ENCODE results near the gene PRKN. TPM values are rescaled to one million over a fixed set of nuclear protein-coding genes. Genes with fewer than 3 reads are reported as not detected.

Gene PRKN
- total RNA-seq, 2 donors from 2014 or later: 3.3 to 4.8 TPM

DNA sequence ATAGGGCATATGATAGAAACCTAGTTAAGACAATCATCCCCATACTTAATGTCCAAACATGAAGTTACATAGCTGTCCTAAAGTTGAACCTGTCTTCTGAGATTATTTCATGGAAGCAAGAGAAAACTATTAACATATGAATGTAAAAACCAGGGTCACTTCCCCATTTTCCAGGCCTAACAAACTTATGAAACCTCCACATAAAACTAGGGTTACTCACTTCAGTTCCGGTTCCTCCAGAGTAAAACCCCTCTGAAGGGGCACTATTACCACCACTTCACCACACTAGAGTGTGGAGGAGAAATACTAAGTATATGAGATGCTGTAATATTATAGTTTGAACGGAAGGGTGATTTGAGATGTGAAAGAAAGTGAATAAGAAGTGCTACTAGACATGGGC, 14.9 kb downstream of the PRKN start:
- peaks cover 6% of the 10 kb centered on the region for H3K9me3 Mint-ChIP-seq
- Histone ChIP-seq H3K27me3 (ENCODE audit: control insufficient read depth, insufficient read depth, low read length, poor library complexity, severe bottlenecking) (no peaks in the 10 kb centered on the region), H3K4me1 (ENCODE audit: control insufficient read depth, insufficient read depth, low read length) (no peaks in the 10 kb centered on the region), H3K9ac (ENCODE audit: extremely low read depth, low read length, poor library complexity, severe bottlenecking) (no peak overlapping the region), H3K9me3 (ENCODE audit: control insufficient read depth, low read length) (no peaks in the 10 kb centered on the region), H3K36me3 (ENCODE audit: control insufficient read depth, insufficient read depth, low read length) (no peaks in the 10 kb centered on the region), H3K27ac (ENCODE audit: low read depth, low read length) (no peak overlapping the region), H3K4me3 (ENCODE audit: low read length) (no peak overlapping the region)
- no peak overlapping the region for H3K4me3 Mint-ChIP-seq
- H3K27ac Mint-ChIP-seq: no peak overlapping the region
- no peak for DNase-seq
- no peaks in the 10 kb centered on the region for H3K27me3 Mint-ChIP-seq (ENCODE audit: insufficient read depth)
- no peaks in the 10 kb centered on the region for H3K36me3 Mint-ChIP-seq (ENCODE audit: low read depth)
- TF ChIP-seq, protein P1, sequence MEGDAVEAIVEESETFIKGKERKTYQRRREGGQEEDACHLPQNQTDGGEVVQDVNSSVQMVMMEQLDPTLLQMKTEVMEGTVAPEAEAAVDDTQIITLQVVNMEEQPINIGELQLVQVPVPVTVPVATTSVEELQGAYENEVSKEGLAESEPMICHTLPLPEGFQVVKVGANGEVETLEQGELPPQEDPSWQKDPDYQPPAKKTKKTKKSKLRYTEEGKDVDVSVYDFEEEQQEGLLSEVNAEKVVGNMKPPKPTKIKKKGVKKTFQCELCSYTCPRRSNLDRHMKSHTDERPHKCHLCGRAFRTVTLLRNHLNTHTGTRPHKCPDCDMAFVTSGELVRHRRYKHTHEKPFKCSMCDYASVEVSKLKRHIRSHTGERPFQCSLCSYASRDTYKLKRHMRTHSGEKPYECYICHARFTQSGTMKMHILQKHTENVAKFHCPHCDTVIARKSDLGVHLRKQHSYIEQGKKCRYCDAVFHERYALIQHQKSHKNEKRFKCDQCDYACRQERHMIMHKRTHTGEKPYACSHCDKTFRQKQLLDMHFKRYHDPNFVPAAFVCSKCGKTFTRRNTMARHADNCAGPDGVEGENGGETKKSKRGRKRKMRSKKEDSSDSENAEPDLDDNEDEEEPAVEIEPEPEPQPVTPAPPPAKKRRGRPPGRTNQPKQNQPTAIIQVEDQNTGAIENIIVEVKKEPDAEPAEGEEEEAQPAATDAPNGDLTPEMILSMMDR (conservative IDR thresholded peaks at IDR 0.05): no peak
- 86% methylated on average over 1 of the region's 2 CpGs; no CpG with 5 or more reads in 1 of the 2 experiments for WGBS, 2 experiments (ENCODE audit: insufficient coverage in 1 of 2, insufficient read length in 1 of 2)
- H3K4me1 Mint-ChIP-seq: peaks cover 9% of the 10 kb centered on the region

DNA sequence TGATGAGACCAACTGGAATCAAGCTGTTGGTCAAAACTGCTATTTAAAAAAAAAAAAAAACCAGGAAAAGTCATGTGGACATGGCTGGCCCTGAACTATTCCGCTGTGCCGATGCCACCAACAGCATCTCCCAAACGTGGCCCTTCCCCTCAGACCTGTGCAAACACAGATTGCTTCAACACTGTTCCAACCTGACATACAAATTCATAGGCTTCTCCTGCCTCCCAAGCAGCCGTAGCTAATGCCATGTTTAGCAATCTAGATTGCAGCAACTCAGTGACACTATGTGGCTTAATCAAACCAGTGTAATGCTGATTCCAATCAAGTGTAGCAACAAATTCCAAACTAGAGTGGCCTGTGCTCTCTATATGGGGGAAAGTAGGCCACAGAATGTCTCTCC, 16.2 kb downstream of the PRKN start:
- no peak overlapping the region for H3K9ac ChIP-seq (ENCODE audit: extremely low read depth, low read length, poor library complexity, severe bottlenecking)
- H3K36me3 ChIP-seq (ENCODE audit: control insufficient read depth, insufficient read depth, low read length): no peaks in the 10 kb centered on the region
- no peaks in the 10 kb centered on the region for H3K27me3 ChIP-seq (ENCODE audit: control insufficient read depth, insufficient read depth, low read length, poor library complexity, severe bottlenecking)
- no peak overlapping the region for H3K27ac ChIP-seq (ENCODE audit: low read depth, low read length)
- Mint-ChIP-seq H3K27me3 (ENCODE audit: insufficient read depth) (no peaks in the 10 kb centered on the region), H3K27ac (no peak overlapping the region), H3K9me3 (peaks cover 2% of the 10 kb centered on the region), H3K36me3 (ENCODE audit: low read depth) (no peaks in the 10 kb centered on the region), H3K4me3 (no peak overlapping the region), H3K4me1 (peaks cover 9% of the 10 kb centered on the region)
- H3K9me3 ChIP-seq (ENCODE audit: control insufficient read depth, low read length): no peaks in the 10 kb centered on the region
- no peak overlapping the region for H3K4me3 ChIP-seq (ENCODE audit: low read length)
- no peaks in the 10 kb centered on the region for H3K4me1 ChIP-seq (ENCODE audit: control insufficient read depth, insufficient read depth, low read length)
- no peak for DNase-seq
- TF ChIP-seq, protein P1 (conservative IDR thresholded peaks at IDR 0.05): no peak
- 61 to 71% methylated on average over 3 to 4 of the region's 4 CpGs for WGBS, 2 experiments (ENCODE audit: insufficient coverage in 1 of 2, insufficient read length in 1 of 2)

DNA sequence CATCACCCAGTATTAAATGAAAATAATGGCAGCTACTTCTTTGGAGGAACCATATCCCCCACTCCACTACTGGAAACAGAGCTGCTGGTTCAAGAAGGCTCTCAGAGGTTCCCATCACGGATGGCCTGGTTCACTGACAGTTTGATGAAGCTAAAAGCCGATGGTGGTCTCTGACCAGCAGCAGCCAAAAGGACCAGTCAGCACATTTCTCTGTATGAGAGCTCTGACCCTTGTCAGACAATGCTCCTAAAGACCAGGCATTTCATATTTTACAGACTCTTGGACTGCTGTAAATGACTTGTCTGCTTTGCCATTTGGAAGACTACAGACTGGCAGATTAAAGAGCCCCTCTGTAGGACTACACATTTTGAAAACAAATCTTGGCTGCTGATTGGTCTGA, 16.6 kb downstream of the PRKN start:
- no peaks in the 10 kb centered on the region for H3K4me1 ChIP-seq (ENCODE audit: control insufficient read depth, insufficient read depth, low read length)
- Mint-ChIP-seq H3K4me1 (peaks cover 13% of the 10 kb centered on the region), H3K36me3 (ENCODE audit: low read depth) (no peaks in the 10 kb centered on the region), H3K9me3 (peaks cover 2% of the 10 kb centered on the region), H3K27me3 (ENCODE audit: insufficient read depth) (no peaks in the 10 kb centered on the region), H3K4me3 (no peak overlapping the region), H3K27ac (no peak overlapping the region)
- no peak for DNase-seq
- no peaks in the 10 kb centered on the region for H3K36me3 ChIP-seq (ENCODE audit: control insufficient read depth, insufficient read depth, low read length)
- TF ChIP-seq, protein P1 (conservative IDR thresholded peaks at IDR 0.05): no peak
- WGBS, 2 experiments (ENCODE audit: insufficient coverage in 1 of 2, insufficient read length in 1 of 2): 94 to 100% methylated on average over 2 of the region's 2 CpGs
- no peak overlapping the region for H3K4me3 ChIP-seq (ENCODE audit: low read length)
- no peak overlapping the region for H3K9ac ChIP-seq (ENCODE audit: extremely low read depth, low read length, poor library complexity, severe bottlenecking)
- H3K27ac ChIP-seq (ENCODE audit: low read depth, low read length): no peak overlapping the region
- H3K9me3 ChIP-seq (ENCODE audit: control insufficient read depth, low read length): no peaks in the 10 kb centered on the region
- H3K27me3 ChIP-seq (ENCODE audit: control insufficient read depth, insufficient read depth, low read length, poor library complexity, severe bottlenecking): no peaks in the 10 kb centered on the region

Data from endodermal cell (in vitro differentiated cells).